Stimulated activated CD4-positive, alpha-beta T cell treated with anti-CD3 and anti-CD28 coated beads, Interleukin-2, amount 100 ng/mL, for 48 hours (primary cell): ENCODE data around the gene CHMP2A.
"Not testable (repeated sequence)": the region's sequence is repeated elsewhere in the genome, so short reads cannot be mapped to it uniquely, and the experiment has no call there.

Source experiments
- DNase-seq, 2 donors: peaks; one replicate each; pipeline ENCODE4 v3.0.0-alpha.2; 2020

Gene CHMP2A

DNA sequence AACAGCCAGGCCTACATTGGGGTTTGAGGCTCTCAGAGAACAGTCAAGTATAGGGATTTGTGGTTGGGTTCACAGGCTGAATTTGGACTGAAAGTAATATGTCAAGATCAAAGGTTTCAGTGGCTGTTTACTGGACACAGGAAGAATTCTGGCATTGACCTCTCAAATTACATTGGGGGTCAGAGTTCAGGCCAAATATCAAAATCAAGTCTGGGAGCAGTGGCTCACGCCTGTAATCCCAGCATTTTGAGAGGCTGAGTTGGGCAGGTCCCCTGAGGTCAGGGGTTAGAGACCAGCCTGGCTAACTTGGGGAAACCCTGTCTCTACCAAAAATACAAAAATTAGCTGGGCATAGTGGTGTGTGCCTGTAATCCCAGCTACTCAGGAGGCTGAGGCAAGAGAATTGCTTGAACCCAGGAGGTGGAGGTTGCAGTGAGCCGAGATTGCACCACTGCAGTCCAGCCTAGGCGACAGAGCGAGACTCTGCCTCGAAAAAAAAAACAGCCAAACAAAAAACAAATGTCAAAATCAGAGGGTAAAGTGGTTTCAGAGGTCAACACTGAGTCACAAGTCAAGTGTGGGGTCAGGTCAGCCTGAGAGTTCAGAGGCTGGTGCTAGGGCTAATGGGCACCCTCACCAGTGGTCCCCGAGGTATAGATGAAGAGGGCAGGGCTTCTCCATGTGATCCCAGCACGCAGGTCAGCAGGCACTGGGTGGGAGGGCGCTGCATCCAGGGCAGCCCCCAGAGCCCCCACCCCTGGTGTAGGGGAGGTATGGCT, 44.6 kb downstream of the CHMP2A start:
- no peak for DNase-seq

DNA sequence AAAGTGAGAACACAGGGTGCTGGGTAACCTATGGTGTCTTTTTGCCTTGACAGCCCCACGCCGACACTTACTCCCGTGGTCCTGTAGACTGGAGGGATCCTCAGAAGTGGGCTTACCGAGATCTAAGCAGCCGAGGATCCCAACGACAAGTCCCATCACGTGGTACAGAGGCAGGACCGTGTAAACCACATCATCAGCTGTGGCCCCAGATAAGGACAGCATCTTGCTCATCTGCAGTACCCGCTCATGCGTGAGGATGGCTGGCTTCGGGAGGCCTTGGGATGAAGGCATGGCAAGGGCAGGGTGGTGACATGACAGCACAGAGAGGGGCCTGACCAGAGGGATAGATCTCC, 45.2 kb downstream of the CHMP2A start:
- no peak for DNase-seq

GRCh38 chr19:58507602-58508223, 47.2 kb downstream of the CHMP2A start:
- not testable (repeated sequence) for DNase-seq
